Endothelial cell of umbilical vein (primary cell): Measurements from ENCODE around the gene FAM135A. TPM values are rescaled to one million over a fixed set of nuclear protein-coding genes. Genes with fewer than 3 reads are reported as not detected.

Source experiments
- BruUV-seq: library from RNA; stranded (reverse); fragments of 400-500 nt; replicated peaks from 2 replicates; lab custom pipeline; 2021; lab: Mats Ljungman, UMichigan
- CTCF ChIA-PET: fragments of 300-600, 350-600 bp; sonication (Branson Sonifier 250); formaldehyde crosslinking; loops from one replicate; lab custom pipeline; 2021; ENCODE audit warnings: antibody characterized with exemption, inconsistent platforms; lab: Charles Lee
- POLR2A ChIA-PET: fragments of 300-600, 350-600 bp; sonication (Branson Sonifier 250); formaldehyde crosslinking; loops from one replicate; lab custom pipeline; 2021; ENCODE audit warnings: antibody characterized with exemption, inconsistent platforms; lab: Charles Lee
- DNase-seq: peaks from one replicate; pipeline ENCODE4 v3.0.0-alpha.2; 2011; ENCODE audit warnings: low read depth, low spot score
- FAIRE-seq: peaks from 2 replicates; lab custom pipeline; 2011; peaks lifted over from hg19 to GRCh38; lab: Jason Lieb, UNC
- H2AFZ ChIP-seq: 2 replicates; pipeline ENCODE4 v1.6.0; 2012; ENCODE audit warnings: low read depth, low read length, control low read depth, inconsistent platforms
- H3K27ac ChIP-seq: 2 replicates; pipeline ENCODE4 v1.5.1; 2011; ENCODE audit warnings: low read depth, mild to moderate bottlenecking, control low read depth, low read length, moderate library complexity; ENCODE audit not compliant: insufficient read depth
- H3K27me3 ChIP-seq, 2 experiments: 2 replicates each; pipeline versions ENCODE4 v1.6.0 to v1.6.1; 2011; ENCODE audit warnings: low read length in 2 of 2, mixed read lengths in 1 of 2; ENCODE audit not compliant: control insufficient read depth in 2 of 2, insufficient read depth in 2 of 2
- H3K36me3 ChIP-seq, 2 experiments: 2 replicates in 1 of 2; 3 replicates in 1 of 2; pipeline ENCODE4 v1.5.1; 2011; ENCODE audit warnings: low read length in 2 of 2, mild to moderate bottlenecking in 1 of 2, moderate library complexity in 1 of 2; ENCODE audit not compliant: control insufficient read depth in 2 of 2, insufficient read depth in 2 of 2; ENCODE audit errors: extremely low read depth in 1 of 2
- H3K4me1 ChIP-seq: 3 replicates; pipeline ENCODE4 v1.5.1; 2011; ENCODE audit warnings: mild to moderate bottlenecking, low read length; ENCODE audit not compliant: control insufficient read depth, insufficient read depth; ENCODE audit errors: extremely low read depth
- H3K4me2 ChIP-seq: 2 replicates; pipeline ENCODE4 v1.6.1; 2011; ENCODE audit warnings: low read length, control low read depth, mixed read lengths; ENCODE audit not compliant: insufficient read depth
- H3K4me3 ChIP-seq, 3 experiments: fragments of 200-600 bp in 1 of 3; sonication (generic), shearing (Covaris generic) in 1 of 3; replicated peaks in 1 of 3; 2 replicates each; pipeline ENCODE4 v1.5.1; 2011 to 2016; ENCODE audit warnings: control low read depth in 3 of 3, low read length in 3 of 3, mild to moderate bottlenecking in 2 of 3, inconsistent platforms in 1 of 3, low read depth in 1 of 3, moderate library complexity in 1 of 3; ENCODE audit not compliant: insufficient read depth in 1 of 3
- H3K79me2 ChIP-seq: 2 replicates; pipeline ENCODE4 v1.6.0; 2012; ENCODE audit warnings: low read length, inconsistent platforms; ENCODE audit not compliant: control insufficient read depth, insufficient read depth
- H3K9ac ChIP-seq: replicated peaks from 2 replicates; pipeline ENCODE3; 2011; ENCODE audit warnings: low read length, control low read depth; ENCODE audit not compliant: insufficient read depth; ENCODE audit errors: extremely low read depth
- H3K9me1 ChIP-seq: replicated peaks from 3 replicates; pipeline ENCODE4 v1.6.0; 2011; ENCODE audit warnings: mild to moderate bottlenecking, low read length; ENCODE audit not compliant: control insufficient read depth, insufficient read depth; ENCODE audit errors: extremely low read depth
- H3K9me3 ChIP-seq: replicated peaks from 2 replicates; pipeline ENCODE4 v1.5.1; 2012; ENCODE audit warnings: low read length, inconsistent platforms; ENCODE audit not compliant: control insufficient read depth, insufficient read depth
- H4K20me1 ChIP-seq: replicated peaks from 2 replicates; pipeline ENCODE3; 2011; ENCODE audit warnings: mild to moderate bottlenecking, low read length; ENCODE audit not compliant: control insufficient read depth, insufficient read depth; ENCODE audit errors: extremely low read depth
- CTCF ChIP-seq, 2 donors: IDR thresholded peaks; 1 replicate in 1 of 2; 2 replicates in 1 of 2; pipeline ENCODE4 v1.5.1; 2011; ENCODE audit warnings: low read length in 2 of 2, mild to moderate bottlenecking in 2 of 2, moderate library complexity in 2 of 2, control low read depth in 1 of 2, inconsistent platforms in 1 of 2, low read depth in 1 of 2; ENCODE audit not compliant: insufficient read depth in 1 of 2; ENCODE audit errors: extremely low read depth in 1 of 2
- EZH2 ChIP-seq: IDR thresholded peaks from 2 replicates; pipeline ENCODE4 v1.6.1; 2012; ENCODE audit warnings: borderline replicate concordance, low read depth, mild to moderate bottlenecking, moderate library complexity, low read length, inconsistent platforms; ENCODE audit not compliant: severe bottlenecking
- FOS ChIP-seq: IDR thresholded peaks from 2 replicates; pipeline ENCODE4 v1.6.1; 2011; ENCODE audit warnings: mild to moderate bottlenecking, low read length, moderate library complexity, borderline replicate concordance; ENCODE audit not compliant: insufficient read depth
- GATA2 ChIP-seq: IDR thresholded peaks from 2 replicates; pipeline ENCODE4 v1.7.0; 2011; ENCODE audit warnings: low read depth, mild to moderate bottlenecking, moderate library complexity, mixed read lengths, low read length; ENCODE audit not compliant: insufficient read length, insufficient read depth
- JUN ChIP-seq: IDR thresholded peaks from 2 replicates; pipeline ENCODE4 v1.6.1; 2011; ENCODE audit warnings: borderline replicate concordance, low read depth; ENCODE audit not compliant: insufficient read length, insufficient read depth
- MAX ChIP-seq: IDR thresholded peaks from 2 replicates; pipeline ENCODE4 v1.6.1; 2011; ENCODE audit not compliant: insufficient read depth, insufficient read length
- MYC ChIP-seq: IDR thresholded peaks from one replicate; pipeline ENCODE4 v1.6.1; 2011; ENCODE audit warnings: mild to moderate bottlenecking, low read depth, low read length
- POLR2A ChIP-seq: IDR thresholded peaks from 2 replicates; pipeline ENCODE4 v1.6.1; 2012; ENCODE audit warnings: low read depth, mild to moderate bottlenecking, control low read depth, low read length
- POLR2AphosphoS5 ChIP-seq: IDR thresholded peaks from 2 replicates; pipeline ENCODE4 v1.6.1; 2012; ENCODE audit warnings: low read depth, mild to moderate bottlenecking, control low read depth, low read length, moderate library complexity; ENCODE audit not compliant: insufficient read depth
- dilution Hi-C: fragments of 300-500 bp; cut with MboI; formaldehyde crosslinking; loops from one replicate; pipeline ENCODE4 v1.15.0; 2019; ENCODE audit warnings: low sequenced_read_pairs; ENCODE audit not compliant: extremely low pct_ligation_motif_present
- intact Hi-C: fragments of 100-400 bp; cut with micrococcal nuclease; formaldehyde crosslinking; loops from one replicate; pipeline ENCODE4 v1.10.0; 2022
- polyA plus RNA-seq, 4 experiments: library from polyadenylated mRNA; depleted of rRNA in 3 of 4; stranded (reverse) in 3 of 4; unstranded in 1 of 4; fragments of >200 nt; gene quantifications; 2 replicates each; pipeline versions ENCODE4 v1.2.1 to v1.2.3, GENCODE V29; 2011 to 2012; ENCODE audit warnings: missing spikeins in 1 of 4
- total RNA-seq: library from RNA; stranded (reverse); gene quantifications from 2 replicates; pipeline ENCODE4 v1.2.3, GENCODE V29; 2021

The FAM135A gene
- total and polyA plus RNA-seq, 2 donors (not counting 3 experiments of a cell fraction or from before 2014, with no cell fraction given): 3.7 to 9.6 TPM

GRCh38 chr6:70503813-70504465, 90.6 kb downstream of the FAM135A start:
- Histone ChIP-seq H2AFZ (no peak overlapping the region), H4K20me1 (no peaks in the 10 kb centered on the region), H3K27me3 (no peaks in the 10 kb centered on the region), H3K4me3 (no peak overlapping the region), H3K9me1 (no peaks in the 10 kb centered on the region), H3K36me3 (peaks cover 0 to 2% of the 10 kb centered on the region in 2 experiments), H3K4me1 (no peaks in the 10 kb centered on the region), H3K9ac (no peak overlapping the region), H3K4me2 (no peak overlapping the region), H3K79me2 (no peaks in the 10 kb centered on the region), H3K27ac (no peak overlapping the region), H3K9me3 (no peaks in the 10 kb centered on the region)
- intact Hi-C loops (no loop called here), dilution Hi-C loops (no loop called here)
- FAIRE-seq: no peak
- DNase-seq: no peak
- BruUV-seq: no TSS peak
- no peak for TF ChIP-seq FOS
- no peak for TF ChIP-seq EZH2
- TF ChIP-seq POLR2A: no peak
- TF ChIP-seq JUN: no peak
- TF ChIP-seq POLR2AphosphoS5: no peak
- no peak for TF ChIP-seq CTCF (IDR thresholded peaks at IDR 0.05; ENCODE audit: extremely low read depth in 1 of 2, insufficient read depth in 1 of 2, low read depth in 1 of 2, low read length in 2 of 2)
- TF ChIP-seq GATA2: no peak
- no peak for TF ChIP-seq MYC
- TF ChIP-seq MAX: no peak
- POLR2A ChIA-PET: no interaction called here
- CTCF ChIA-PET: no interaction called here
